ENCODE measurements around the gene MYO18A.
"Not testable (repeated sequence)": the region's sequence is repeated elsewhere in the genome, so short reads cannot be mapped to it uniquely, and the experiment has no call there.

Gene MYO18A

DNA sequence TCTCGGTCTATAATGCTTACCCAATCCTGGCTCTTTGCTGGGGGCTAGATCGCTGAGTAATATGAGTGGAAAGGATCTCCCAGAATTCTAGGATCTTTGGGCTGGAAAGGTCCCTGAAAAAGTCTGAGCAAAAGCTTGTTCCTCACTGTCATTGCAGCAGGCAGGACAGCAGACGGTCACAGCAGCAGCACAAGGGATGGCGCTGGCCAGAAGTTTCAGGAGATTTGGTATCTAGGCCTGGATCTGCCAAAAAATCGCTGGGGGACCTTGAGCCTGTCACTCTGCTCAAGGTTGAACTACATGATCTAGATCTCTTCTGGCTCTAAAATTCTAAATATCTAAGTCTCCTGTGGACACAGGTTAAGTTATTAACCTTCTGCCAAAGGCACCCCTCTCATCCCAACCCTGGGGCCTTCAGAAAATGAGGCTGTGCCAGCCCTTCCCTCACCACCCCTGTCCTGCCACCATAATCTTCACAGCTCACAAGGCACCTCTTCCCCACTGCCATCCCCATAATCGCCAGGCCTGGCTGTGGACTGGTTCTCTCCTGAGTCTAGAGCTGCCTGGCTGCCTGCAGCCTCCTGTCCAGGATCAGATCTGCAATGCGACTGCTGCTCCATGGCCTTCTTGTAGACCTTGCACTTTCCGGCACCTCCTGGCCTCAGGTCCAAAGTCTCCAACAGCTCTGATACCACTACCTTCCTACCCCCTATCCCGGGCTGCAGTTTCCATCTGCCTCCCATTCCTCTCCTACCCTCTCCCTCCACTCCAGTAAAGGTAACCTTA lies 10.2 kb downstream of the MYO18A start:
- no peak for FAIRE-seq
- no peak for DNase-seq (ENCODE audit: extremely low spot score, insufficient read length, low read depth)

DNA sequence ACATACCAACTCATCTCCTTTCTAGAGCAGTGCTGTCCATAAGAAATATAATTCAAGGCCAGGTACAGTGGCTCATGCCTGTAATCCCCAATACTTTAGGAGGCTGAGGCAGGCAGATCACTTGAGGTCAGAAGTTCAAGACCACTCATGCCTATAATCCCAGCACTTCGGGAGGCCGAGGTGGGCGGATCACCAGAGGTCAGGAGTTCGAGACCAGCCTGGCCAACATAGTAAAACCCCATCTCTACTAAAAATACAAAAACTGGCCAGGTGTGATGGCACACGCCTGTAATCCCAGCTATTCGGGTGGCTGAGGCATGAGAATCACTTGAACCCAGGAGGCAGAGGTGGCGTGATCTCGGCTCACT lies 11.5 kb downstream of the MYO18A start:
- DNase-seq (ENCODE audit: extremely low spot score, insufficient read length, low read depth); FAIRE-seq: not testable (repeated sequence)

DNA sequence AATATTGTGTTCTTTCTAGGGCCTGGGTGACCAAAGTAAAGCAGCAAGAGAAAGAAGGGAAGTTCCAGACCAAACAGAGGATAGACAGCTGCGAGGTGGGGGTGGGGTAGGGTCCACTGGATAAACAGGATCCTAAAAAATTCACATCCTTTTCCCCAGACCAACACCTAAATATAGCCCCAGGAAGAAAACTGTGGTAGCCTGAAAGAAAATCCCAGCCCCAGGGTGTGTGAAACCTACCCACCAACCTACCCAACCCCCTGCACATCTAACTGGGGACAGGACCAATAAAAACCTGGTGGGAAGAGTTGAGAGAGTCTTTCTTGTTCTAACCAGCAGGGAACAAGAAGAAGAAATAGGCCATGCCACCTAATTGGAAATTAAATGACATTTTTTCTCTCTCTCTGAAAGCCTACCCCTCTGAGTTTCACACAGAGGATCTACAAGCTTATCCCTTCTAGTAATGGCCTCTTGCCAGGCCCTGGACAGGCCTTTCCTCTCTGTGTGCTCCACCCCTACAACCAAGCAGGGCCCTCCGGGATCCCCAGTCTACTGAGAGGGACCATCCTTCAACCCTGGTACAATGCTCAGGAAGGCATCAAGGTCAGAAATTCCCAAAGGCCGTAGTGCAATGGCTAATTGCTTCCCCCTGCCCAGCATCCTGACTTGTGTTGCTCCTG lies 12.0 kb downstream of the MYO18A start:
- FAIRE-seq (no peak), DNase-seq (ENCODE audit: extremely low spot score, insufficient read length, low read depth) (no peak)

DNA sequence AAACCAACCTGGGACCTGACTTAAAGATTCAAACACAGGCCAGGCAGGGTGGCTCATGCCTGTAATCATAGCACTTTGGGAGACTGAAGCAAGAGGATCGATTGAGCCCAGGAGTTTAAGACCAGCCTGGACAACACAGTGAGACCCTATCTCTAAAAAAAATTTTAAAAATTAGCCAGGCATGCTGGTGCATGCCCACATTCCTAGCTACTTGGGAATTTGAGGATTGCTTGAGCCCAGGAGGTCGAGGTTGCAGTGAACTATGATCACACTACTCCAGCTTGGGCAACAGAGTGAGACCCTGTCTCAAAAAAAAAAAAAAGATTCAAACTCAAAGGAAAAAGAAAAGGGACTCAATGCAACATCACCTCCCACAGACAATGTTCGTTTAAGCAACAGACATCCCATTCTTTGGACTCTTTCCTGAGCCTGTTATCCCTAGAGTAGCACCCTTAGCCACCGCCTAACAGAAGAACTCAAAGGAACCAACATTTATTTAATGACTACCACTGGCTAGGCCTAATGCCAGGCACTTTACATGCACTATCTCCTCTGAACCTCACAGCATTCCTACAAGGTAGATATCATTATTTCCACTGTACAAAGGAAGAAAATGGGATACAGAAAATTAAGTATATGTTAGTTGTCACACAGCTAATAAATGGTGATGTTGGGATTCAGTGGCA lies 12.7 kb downstream of the MYO18A start:
- FAIRE-seq (no peak), DNase-seq (ENCODE audit: extremely low spot score, insufficient read length, low read depth) (no peak)

DNA sequence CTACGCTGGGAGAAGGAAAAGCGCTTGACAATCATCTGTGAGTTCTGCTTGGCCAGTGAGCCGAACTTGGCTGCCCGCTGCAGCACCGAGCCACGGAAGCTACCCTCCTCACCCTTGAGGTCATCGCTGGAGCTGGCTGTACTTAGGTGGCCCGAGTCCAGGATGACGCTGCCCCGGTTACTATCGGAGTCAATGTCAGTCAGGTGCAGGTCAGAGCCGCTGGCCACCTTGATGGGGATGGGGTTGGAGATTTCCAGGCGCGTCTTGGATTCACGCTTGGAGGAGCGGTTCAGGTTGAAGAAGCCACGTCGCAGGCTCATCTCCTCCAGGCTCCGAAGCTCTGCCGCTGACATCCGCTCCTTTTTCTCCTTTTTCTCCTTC lies 13.7 kb downstream of the MYO18A start:
- no peak for DNase-seq (ENCODE audit: extremely low spot score, insufficient read length, low read depth)
- no peak for FAIRE-seq

DNA sequence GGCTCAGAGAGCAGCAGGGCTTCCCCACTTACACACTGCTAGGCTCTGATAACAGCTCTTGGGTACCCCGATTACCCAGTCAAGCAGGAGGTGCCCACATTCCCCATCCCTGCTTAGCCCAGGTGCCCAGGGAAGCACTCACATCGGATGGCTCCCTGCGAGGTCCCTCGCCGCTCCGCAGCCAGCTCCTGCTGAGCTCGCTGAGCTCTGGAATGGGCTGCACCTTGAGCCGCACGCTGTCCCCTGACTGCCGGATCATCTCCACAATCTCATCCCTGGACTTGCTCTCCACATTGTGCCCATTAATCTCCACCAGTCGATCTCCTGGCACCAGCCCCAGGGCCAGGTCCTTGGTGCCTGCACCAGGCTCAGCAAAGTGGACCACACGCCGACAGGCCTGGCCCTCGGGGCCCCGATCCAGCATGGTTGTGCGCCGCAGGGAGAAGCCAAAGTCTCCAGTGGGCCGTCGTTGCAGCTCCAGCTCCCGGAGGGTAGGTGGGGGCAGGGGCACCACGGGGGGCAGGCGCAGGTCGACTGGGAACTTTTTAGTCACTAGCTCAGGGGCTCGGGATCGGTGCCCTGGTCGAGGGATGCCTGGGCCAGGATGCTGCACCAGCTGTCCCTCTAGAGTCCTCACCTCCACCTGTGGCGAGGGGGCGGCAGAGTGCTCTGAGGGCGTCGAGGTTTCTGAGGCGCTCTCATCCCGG lies 14.2 kb downstream of the MYO18A start:
- no peak for FAIRE-seq
- DNase-seq (ENCODE audit: extremely low spot score, insufficient read length, low read depth) = no peak

DNA sequence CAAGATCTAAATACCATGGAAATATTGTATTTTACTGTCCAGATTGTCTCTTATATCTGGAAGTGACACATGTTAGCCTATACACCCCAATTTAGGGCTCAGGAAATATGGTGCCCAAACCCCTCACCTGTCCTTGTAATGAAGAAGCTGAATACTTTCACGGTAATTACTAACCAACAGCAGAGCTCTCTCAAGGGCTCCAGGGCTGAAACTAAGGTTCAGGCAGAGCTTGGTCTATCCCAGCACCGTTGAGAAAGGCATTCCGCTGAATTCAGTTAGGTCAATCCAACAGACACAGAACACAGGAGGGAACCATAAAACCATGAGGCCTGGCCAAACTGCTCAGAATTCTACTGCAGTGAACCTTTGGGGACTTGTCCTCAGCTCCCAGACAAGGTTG lies 14.9 kb downstream of the MYO18A start:
- no peak for FAIRE-seq
- DNase-seq (ENCODE audit: extremely low spot score, insufficient read length, low read depth) = no peak

DNA sequence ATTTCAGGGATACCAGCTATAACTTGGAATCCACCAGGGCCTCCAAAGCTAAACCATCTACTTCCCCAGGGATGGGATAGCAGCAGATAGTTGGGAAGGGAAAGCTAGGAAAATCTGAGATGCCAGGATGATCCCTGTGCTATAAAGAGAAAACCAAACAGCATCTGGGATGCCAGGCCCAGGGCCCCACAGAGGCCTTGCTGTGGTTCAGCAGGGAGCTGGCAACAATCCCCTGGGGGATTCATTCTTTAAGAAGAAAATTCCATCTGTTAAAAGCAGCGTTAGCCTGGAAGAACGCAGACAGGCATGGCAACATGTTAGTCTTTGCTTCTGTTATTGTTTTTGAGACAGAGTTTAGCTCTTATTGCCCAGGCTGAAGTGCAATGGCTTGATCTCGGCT lies 16.6 kb downstream of the MYO18A start:
- DNase-seq (ENCODE audit: extremely low spot score, insufficient read length, low read depth) (no peak), FAIRE-seq (no peak)

DNA sequence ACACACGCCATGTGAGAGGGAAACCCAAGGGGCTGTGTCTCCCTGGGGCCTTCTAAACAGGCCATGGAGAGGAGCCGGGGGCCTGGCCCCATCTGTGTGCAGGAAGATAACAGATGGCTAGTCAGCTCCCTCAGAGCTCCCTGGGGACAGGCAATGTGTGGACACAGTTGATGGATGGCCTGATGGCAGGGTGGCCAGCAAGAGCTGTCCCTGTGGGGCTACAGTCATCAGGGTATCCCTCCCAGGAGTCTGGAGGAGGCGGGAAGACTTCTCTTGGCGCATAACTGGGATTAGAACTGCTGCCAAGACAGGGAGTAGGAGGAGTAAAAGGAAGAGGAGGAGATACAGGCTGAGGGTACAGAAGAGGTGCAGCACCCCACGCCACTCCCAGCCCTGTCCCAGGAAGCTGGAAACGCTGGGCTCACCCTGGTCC lies 17.3 kb downstream of the MYO18A start:
- FAIRE-seq (no peak), DNase-seq (ENCODE audit: extremely low spot score, insufficient read length, low read depth) (no peak)

DNA sequence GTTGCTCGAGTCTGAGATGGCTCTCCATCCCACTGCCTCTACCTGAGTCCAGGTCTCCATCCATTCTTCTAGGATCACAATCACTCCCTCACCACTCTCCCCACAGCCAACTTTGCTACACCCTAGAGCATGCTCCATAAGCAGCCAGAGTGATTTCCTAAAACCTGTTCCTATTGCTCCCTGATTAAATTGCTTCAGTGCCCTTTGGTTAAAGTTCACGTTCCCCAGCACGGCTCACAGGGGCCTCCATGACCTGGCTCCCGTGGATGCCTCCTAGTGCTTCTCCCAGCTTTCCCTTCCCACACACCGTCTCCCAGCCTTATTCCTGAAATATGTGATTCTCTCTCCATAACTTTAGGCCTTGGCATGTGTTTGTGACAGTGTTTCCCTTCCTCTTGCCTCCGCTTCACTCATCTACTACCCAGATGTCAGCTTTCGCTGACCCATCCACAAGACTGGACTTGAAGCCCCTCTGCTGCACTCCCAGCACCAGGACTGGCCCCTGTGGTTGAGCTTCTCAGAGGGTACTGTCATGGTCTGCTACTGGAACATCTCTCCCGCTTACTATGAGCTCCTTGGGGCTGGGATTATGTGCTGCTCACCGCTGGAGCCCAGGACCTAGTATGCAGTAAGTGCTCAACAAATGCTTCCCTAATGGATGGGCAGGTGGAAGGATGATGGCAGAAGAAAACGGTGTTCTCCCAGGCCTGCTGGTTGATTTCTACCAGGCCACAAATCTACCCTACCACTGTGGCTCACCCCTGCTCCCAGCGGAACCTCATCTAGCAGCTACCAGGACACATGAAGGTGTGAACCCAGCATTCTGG lies 17.9 kb downstream of the MYO18A start:
- no peak for DNase-seq (ENCODE audit: extremely low spot score, insufficient read length, low read depth)
- no peak for FAIRE-seq

DNA sequence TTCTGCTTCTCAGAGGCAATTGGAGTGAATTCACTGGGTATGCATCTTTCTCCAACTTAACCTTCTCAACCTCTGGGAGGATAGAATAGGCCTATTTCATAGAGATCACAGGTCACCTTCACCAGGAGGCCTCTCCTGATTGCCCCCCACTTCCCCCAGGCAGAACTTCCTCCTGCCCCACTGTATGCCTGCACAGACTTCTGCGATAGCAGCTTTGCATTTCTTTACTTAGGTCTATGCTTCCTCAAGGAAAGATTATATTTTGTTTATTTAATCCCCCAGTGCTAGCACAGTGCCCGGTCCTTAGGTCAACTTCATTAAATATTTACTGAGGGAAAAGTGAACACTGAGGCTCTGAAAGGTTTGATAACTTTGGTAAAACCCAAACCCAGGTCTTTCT lies 19.9 kb downstream of the MYO18A start:
- no peak for FAIRE-seq
- no peak for DNase-seq (ENCODE audit: extremely low spot score, insufficient read length, low read depth)

DNA sequence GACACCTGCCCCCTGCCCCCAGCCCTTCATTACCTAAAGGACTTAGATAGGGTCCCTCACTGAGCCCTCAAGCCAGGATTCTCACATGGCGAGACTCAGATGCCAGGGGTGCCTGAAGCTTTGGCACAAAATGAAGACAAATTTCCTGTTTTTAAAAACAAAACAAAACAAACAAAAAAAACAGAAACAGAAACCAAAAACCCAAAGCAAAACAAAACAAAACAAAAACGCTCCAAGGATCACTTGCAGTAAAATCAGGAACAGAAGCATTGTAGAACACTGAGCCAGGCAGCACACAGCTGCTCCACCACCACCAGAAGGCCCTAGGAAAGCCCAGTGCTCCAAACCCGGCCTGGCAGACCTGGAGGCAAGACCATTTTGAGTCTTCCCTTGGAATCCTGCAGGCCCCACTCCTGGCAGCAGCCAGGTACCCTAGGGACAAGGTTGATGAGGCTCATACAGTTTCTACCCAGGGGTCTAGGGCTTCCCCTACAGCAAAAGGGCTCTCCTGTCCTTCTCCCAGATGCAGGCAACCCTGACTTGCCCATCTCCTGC lies 20.8 kb downstream of the MYO18A start:
- peak; percentile 29 for FAIRE-seq

DNA sequence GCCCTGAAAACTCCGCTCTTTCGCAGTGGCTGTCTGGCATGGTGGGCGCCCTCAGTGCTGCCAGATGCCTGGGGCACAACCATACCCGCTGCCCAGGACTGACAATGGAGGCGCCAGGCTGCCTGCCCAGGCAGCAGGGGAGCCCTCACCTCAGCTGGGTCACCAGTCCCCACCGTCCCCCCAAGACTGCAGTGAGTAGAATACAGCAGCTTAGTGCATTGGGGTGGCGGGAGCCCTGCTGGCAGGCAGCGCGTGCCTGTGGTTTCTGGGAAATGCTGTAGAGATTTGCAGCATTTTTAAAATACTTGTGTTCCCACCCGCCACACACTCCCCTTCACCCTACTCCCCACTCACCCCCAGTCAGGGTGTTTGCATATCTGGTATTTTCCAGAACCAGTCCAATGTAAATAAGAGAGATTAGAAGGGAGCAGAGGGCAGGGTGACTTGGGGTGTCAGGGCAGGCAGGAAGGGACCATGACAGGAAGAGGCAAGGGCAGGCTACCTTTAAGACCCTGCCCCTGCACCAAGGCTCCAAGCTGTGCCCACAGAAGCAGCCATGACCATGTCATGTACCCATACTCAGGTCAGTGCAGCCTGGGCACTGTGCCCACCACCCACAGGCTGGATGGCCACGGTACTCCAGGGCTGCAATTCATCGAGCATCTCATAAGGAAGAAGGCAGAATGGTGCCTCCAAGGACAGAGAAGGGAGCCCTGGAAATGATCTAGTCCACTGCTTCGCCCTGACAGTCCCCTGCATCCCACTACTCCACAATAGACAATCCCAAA lies 21.5 kb downstream of the MYO18A start:
- DNase-seq (ENCODE audit: extremely low spot score, insufficient read length, low read depth) = no peak
- no peak for FAIRE-seq

More for the DNA sequence above, 20.8 kb downstream of the MYO18A start:
- no peak for DNase-seq (ENCODE audit: extremely low spot score, insufficient read length, low read depth)

DNA sequence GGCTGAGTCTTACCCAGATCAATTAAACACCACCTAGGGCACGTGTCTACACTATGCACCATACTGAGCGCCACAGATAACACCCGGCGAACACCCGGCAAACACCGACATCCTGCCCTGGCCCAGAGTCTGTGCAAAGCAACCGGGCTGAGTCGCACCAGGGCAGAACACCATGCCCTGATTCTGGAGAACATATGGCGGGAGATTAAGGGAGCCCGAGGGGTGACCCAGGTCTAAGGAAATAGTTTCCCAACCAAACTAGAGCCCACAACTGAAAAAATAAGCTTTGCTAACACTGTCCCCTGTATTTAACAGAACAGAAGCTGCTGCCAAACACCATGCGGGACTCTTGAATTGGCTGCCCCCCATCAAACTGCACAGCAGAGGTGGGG lies 22.1 kb downstream of the MYO18A start:
- DNase-seq (ENCODE audit: extremely low spot score, insufficient read length, low read depth) (no peak), FAIRE-seq (no peak)

DNA sequence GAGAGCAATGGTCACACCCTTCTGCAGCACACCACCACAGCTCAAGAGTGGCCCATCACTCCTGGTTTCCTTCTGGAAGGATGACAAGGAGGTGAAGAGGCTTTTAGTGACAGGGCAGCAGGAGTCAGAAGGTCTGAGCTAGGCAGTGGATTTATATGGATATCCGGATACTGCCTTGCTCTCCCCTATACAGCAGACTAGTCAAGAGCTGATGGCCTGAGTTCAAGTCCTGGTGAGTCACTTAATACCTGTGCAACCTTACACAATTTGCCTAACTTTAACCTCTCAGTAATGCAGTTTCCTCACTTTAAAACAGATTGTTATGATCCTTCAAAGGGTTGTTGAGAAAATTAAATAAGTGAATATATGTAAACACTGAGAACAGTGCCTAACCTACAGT lies 22.9 kb downstream of the MYO18A start:
- FAIRE-seq (no peak), DNase-seq (ENCODE audit: extremely low spot score, insufficient read length, low read depth) (no peak)

DNA sequence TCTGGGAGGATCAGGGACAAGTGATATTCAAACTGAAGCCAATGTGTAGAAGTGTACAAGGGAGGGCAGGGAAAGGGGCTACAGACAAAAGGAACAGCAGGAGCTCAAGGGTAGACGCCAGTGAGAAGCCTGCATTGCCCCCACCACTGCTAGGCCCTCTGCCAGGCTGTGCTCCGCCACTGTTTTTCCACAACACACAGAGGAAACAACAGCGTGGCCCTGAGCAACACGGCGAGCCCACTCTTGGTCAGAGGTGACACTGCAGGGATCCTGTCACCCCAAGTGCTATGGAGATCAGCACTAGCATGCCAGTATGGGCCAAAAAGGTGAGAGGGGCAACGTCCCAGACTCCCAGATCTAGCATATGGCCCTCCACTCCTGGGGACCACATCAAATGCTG lies 23.4 kb downstream of the MYO18A start:
- DNase-seq (ENCODE audit: extremely low spot score, insufficient read length, low read depth) = no peak
- no peak for FAIRE-seq

DNA sequence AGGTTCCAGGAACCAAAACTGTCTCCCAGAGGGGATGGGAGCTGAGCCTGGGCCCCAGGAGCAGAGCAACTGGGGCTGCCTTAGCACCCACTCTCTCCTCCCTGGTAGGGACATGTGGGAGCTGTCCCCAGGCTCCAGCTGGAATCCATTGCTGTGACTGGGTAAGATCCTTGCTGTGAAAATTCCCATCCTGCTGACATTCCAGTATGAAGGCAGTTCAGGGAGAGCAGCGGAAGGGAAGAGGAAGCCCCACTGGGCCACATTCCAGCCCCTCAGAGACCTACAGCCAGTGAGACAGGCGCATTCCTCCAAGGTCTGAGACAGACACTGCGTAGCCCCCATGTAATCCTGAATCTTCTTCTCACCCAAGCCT lies 24.2 kb downstream of the MYO18A start:
- FAIRE-seq (no peak), DNase-seq (ENCODE audit: extremely low spot score, insufficient read length, low read depth) (no peak)

DNA sequence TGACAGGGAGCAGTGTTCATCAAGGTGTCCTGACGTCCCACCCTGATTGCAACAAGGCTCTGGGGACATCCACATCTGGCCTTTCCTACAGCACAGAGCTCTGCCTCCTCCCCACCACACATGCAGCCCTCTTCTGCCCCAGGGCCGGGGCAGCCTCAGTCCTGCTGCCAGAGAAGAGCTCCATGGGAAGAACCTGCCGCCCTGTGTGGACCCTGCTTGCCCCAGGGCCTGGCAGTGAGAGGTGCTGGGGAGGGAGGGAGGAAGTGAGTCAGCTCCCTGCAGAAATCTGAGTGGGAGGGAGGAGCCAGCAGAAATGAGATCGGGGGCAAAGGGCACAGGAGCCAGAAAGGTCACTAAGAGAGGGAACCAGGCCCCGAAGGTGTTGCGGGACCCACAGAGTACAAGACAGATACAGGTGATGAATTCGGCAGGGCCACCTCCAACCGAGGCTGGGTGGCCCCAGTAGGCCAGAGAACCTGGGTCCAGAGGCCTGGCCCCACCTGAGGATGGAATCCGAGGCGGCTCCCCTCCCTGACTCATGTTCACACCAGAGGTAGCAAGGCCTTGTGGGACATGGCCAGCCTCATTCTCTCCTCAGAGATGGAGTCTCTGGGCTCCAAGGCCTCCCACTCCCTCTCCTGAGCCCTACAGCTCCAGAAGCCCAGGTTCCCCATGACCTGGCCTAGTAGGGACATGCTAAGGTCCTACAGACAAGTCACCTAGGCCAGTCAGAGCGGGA lies 24.8 kb downstream of the MYO18A start:
- FAIRE-seq (no peak), DNase-seq (ENCODE audit: extremely low spot score, insufficient read length, low read depth) (no peak)
